HEK293T (cell line): ENCODE data around the gene SREBF2.

Source experiments
- ARNT ChIP-seq: fragments of 450-650 bp; IDR thresholded peaks from 2 replicates; pipeline ENCODE4 v1.6.1; 2017; ENCODE audit warnings: mild to moderate bottlenecking
- BHLHE40 ChIP-seq: fragments of 450-650 bp; IDR thresholded peaks from 2 replicates; pipeline ENCODE4 v1.6.1; 2016; ENCODE audit warnings: mild to moderate bottlenecking, moderate library complexity, borderline replicate concordance
- ELF4 ChIP-seq: fragments of 450-650 bp; IDR thresholded peaks from 2 replicates; pipeline ENCODE4 v1.6.1; 2017; ENCODE audit warnings: antibody characterized with exemption
- FOXA1 ChIP-seq: fragments of 450-650 bp; IDR thresholded peaks from 2 replicates; pipeline ENCODE4 v1.6.1; 2016; ENCODE audit warnings: mild to moderate bottlenecking
- FOXM1 ChIP-seq: fragments of 450-650 bp; IDR thresholded peaks from 2 replicates; pipeline ENCODE4 v1.6.1; 2017; ENCODE audit warnings: mild to moderate bottlenecking, borderline replicate concordance
- HDGF ChIP-seq: fragments of 450-650 bp; IDR thresholded peaks from 2 replicates; pipeline ENCODE4 v1.6.1; 2017; ENCODE audit warnings: antibody characterized with exemption, borderline replicate concordance
- L3MBTL2 ChIP-seq: fragments of 450-650 bp; conservative IDR thresholded peaks from 2 replicates; pipeline ENCODE4 v1.6.1; 2016; ENCODE audit warnings: mild to moderate bottlenecking
- LEF1 ChIP-seq: fragments of 450-650 bp; IDR thresholded peaks from 2 replicates; pipeline ENCODE4 v1.6.1; 2017; ENCODE audit warnings: mild to moderate bottlenecking, borderline replicate concordance
- NFRKB ChIP-seq: fragments of 450-650 bp; IDR thresholded peaks from 2 replicates; pipeline ENCODE4 v1.6.1; 2016; ENCODE audit warnings: mild to moderate bottlenecking, moderate library complexity
- SP1 ChIP-seq: fragments of 450-650 bp; IDR thresholded peaks from 2 replicates; pipeline ENCODE4 v1.6.1; 2017
- SUZ12 ChIP-seq: fragments of 450-650 bp; IDR thresholded peaks from 2 replicates; pipeline ENCODE4 v1.6.1; 2016; ENCODE audit warnings: mild to moderate bottlenecking
- TARDBP ChIP-seq: fragments of 450-650 bp; IDR thresholded peaks from 2 replicates; pipeline ENCODE4 v1.6.1; 2016
- ZNF384 ChIP-seq: fragments of 450-650 bp; IDR thresholded peaks from 2 replicates; pipeline ENCODE4 v1.6.1; 2016

DNA sequence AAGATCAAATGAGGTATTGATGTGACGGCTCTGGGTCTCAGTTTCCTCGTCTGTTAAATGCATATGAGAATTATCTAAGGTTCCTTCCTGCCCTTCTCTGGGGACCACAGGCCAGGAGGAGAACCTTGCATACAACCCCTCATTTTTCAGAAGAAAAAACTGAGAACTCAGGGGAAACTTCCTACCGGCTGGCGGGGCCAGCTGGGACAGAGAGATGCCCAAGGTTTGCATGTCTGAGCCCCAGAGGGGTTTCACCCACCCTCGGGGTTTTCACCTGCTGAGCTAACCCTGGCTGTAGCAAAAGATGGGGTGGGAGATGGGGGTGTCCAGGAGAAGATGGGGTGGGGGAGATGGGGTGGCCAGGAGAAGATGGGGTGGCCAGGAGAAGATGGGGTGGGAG lies 89.4 kb downstream of the SREBF2 start:
- TF ChIP-seq HDGF, result no peak
- no peak for TF ChIP-seq ELF4
- no peak for TF ChIP-seq BHLHE40
- no peak for TF ChIP-seq LEF1
- no peak for TF ChIP-seq FOXM1
- TF ChIP-seq TARDBP, result no peak
- TF ChIP-seq ARNT, result no peak
- no peak for TF ChIP-seq FOXA1
- TF ChIP-seq NFRKB, result no peak
- TF ChIP-seq ZNF384, result no peak
- no peak for TF ChIP-seq L3MBTL2
- no peak for TF ChIP-seq SP1
- no peak for TF ChIP-seq SUZ12
